Sigmoid colon (tissue), 7 donors: ENCODE measurements around the gene CCDC169. TPM values are rescaled to one million over a fixed set of nuclear protein-coding genes. Genes with fewer than 3 reads are reported as not detected.

Experiments used
- DNase-seq: peaks from one replicate; pipeline ENCODE4 v3.0.0-alpha.2; 2019
- H3K27ac ChIP-seq, 4 donors: fragments of 200-600 bp; sonication (generic); one replicate each; pipeline ENCODE4 v1.5.1; 2016 to 2019; ENCODE audit warnings: mild to moderate bottlenecking in 1 of 4
- H3K27me3 ChIP-seq, 3 donors: fragments of 200-600 bp; sonication (generic); one replicate each; pipeline ENCODE4 v1.5.1; 2019; ENCODE audit warnings: mild to moderate bottlenecking in 1 of 3
- H3K36me3 ChIP-seq, 4 donors: fragments of 200-600 bp; sonication (generic); one replicate each; pipeline ENCODE4 v1.5.1; 2016 to 2019
- H3K4me1 ChIP-seq, 4 donors: fragments of 200-600 bp; sonication (generic); one replicate each; pipeline ENCODE4 v1.5.1; 2017 to 2019
- H3K4me3 ChIP-seq, 4 donors: fragments of 200-600 bp; sonication (generic); one replicate each; pipeline ENCODE4 v1.5.1; 2017 to 2019; ENCODE audit warnings: mild to moderate bottlenecking in 2 of 4, moderate library complexity in 1 of 4
- H3K9me3 ChIP-seq, 4 donors: fragments of 200-600 bp in 3 of 4; sonication (generic) in 3 of 4; one replicate each; pipeline versions ENCODE4 v1.5.1 to v1.6.1; 2013 to 2019
- EP300 ChIP-seq, 4 donors: sonication (generic); formaldehyde crosslinking; IDR thresholded peaks; one replicate each; pipeline ENCODE4 v1.6.1; 2017; ENCODE audit warnings: antibody characterized with exemption in 4 of 4
- POLR2A ChIP-seq, 2 donors: fragments of 450-650 bp; IDR thresholded peaks; one replicate each; pipeline ENCODE4 v1.6.1; 2016; ENCODE audit warnings: antibody characterized with exemption in 2 of 2, mild to moderate bottlenecking in 2 of 2, moderate library complexity in 2 of 2
- POLR2AphosphoS5 ChIP-seq, 4 donors: sonication (generic); formaldehyde crosslinking; IDR thresholded peaks; one replicate each; pipeline ENCODE4 v1.6.1; 2017; ENCODE audit warnings: antibody characterized with exemption in 4 of 4
- WGBS, 2 donors: extraction: QIAGEN DNeasy Blood & Tissue Kit; methylation state at CpG; one replicate each; pipeline ENCODE4 v1.1.7; 2013; 5-methylcytosine and 5-hydroxymethylcytosine counted together
- intact Hi-C: fragments of 100-400 bp; cut with DNase I; formaldehyde crosslinking; loops from one replicate; pipeline ENCODE4 v1.15.1; 2023
- polyA plus RNA-seq, 3 donors: library from polyadenylated mRNA; stranded (reverse); fragments of 200-250 nt; gene quantifications; one replicate each; pipeline ENCODE4 v1.2.3, GENCODE V29; 2013
- total RNA-seq, 4 donors: library from RNA; depleted of rRNA; stranded (reverse); fragments of >200 nt; gene quantifications; one replicate each; pipeline ENCODE4 v1.1.0, GENCODE V29; 2016
- TF ChIP-seq, protein P1 (sequence below), 4 experiments: fragments of 450-650 bp in 3 of 4; fragments of 200-600 bp in 1 of 4; IDR thresholded peaks; one replicate each; pipeline ENCODE4 v1.5.1; 2016 to 2019; ENCODE audit warnings: antibody characterized with exemption in 4 of 4, mild to moderate bottlenecking in 3 of 4, moderate library complexity in 2 of 4
- donor health status: healthy with polysubstance abuse.
- donor health status: Bipolar disorder and iron deficiency.
- donor health status: healthy.

CCDC169 gene
- total and polyA plus RNA-seq, 7 donors = 0.42 to 12.5 (median 3.0) TPM; not detected in 2

- Histone ChIP-seq H3K4me1 (no peaks in the 10 kb centered on the region), H3K4me3 (no peak overlapping the region), H3K9me3 (no peaks in the 10 kb centered on the region), H3K36me3 (no peaks in the 10 kb centered on the region), H3K27me3 (no peaks in the 10 kb centered on the region), H3K27ac (no peak overlapping the region)
- no peak for DNase-seq
- 80 to 89% methylated on average over 3 of the region's 3 CpGs for WGBS, 2 donors
- intact Hi-C loops = no loop called here
- TF ChIP-seq, protein P1, sequence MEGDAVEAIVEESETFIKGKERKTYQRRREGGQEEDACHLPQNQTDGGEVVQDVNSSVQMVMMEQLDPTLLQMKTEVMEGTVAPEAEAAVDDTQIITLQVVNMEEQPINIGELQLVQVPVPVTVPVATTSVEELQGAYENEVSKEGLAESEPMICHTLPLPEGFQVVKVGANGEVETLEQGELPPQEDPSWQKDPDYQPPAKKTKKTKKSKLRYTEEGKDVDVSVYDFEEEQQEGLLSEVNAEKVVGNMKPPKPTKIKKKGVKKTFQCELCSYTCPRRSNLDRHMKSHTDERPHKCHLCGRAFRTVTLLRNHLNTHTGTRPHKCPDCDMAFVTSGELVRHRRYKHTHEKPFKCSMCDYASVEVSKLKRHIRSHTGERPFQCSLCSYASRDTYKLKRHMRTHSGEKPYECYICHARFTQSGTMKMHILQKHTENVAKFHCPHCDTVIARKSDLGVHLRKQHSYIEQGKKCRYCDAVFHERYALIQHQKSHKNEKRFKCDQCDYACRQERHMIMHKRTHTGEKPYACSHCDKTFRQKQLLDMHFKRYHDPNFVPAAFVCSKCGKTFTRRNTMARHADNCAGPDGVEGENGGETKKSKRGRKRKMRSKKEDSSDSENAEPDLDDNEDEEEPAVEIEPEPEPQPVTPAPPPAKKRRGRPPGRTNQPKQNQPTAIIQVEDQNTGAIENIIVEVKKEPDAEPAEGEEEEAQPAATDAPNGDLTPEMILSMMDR (IDR thresholded peaks at IDR 0.05) = no peak
- TF ChIP-seq EP300 (IDR thresholded peaks at IDR 0.05) = no peak
- TF ChIP-seq POLR2A (IDR thresholded peaks at IDR 0.05) = no peak
- no peak for TF ChIP-seq POLR2AphosphoS5 (IDR thresholded peaks at IDR 0.05)
These were observed 84.8 kb downstream of the CCDC169 start for GRCh38 chr13:36212789-36213188.

- Histone ChIP-seq H3K27ac (no peak overlapping the region), H3K4me1 (no peaks in the 10 kb centered on the region), H3K9me3 (no peaks in the 10 kb centered on the region), H3K4me3 (no peak overlapping the region), H3K36me3 (no peaks in the 10 kb centered on the region), H3K27me3 (no peaks in the 10 kb centered on the region)
- DNase-seq = no peak
- 66 to 79% methylated on average over 4 of the region's 4 CpGs for whole genome bisulfite sequencing, 2 donors
- intact Hi-C loops = no loop called here
- no peak for TF ChIP-seq EP300 (IDR thresholded peaks at IDR 0.05)
- TF ChIP-seq, protein P1 (IDR thresholded peaks at IDR 0.05) = no peak
These were observed 86.0 kb downstream of the CCDC169 start for GRCh38 chr13:36211567-36211966.

- H3K27ac ChIP-seq = no peak overlapping the region
- intact Hi-C loops = no loop called here
- H3K4me1 ChIP-seq = no peaks in the 10 kb centered on the region
- no peaks in the 10 kb centered on the region for H3K27me3 ChIP-seq
- H3K36me3 ChIP-seq = no peaks in the 10 kb centered on the region
- WGBS, 2 donors = 74 to 85% methylated on average over 4 of the region's 4 CpGs
- no peaks in the 10 kb centered on the region for H3K9me3 ChIP-seq
- TF ChIP-seq POLR2A (IDR thresholded peaks at IDR 0.05) = no peak
- TF ChIP-seq, protein P1 (IDR thresholded peaks at IDR 0.05) = no peak
- TF ChIP-seq EP300 (IDR thresholded peaks at IDR 0.05) = no peak
- no peak for TF ChIP-seq POLR2AphosphoS5 (IDR thresholded peaks at IDR 0.05)
- DNase-seq = no peak
- H3K4me3 ChIP-seq = no peak overlapping the region
These were observed 86.9 kb downstream of the CCDC169 start for GRCh38 chr13:36210738-36211137.

- no peaks in the 10 kb centered on the region for H3K36me3 ChIP-seq
- H3K27ac ChIP-seq = no peak overlapping the region
- TF ChIP-seq POLR2A (IDR thresholded peaks at IDR 0.05) (no peak), POLR2AphosphoS5 (IDR thresholded peaks at IDR 0.05) (no peak), EP300 (IDR thresholded peaks at IDR 0.05) (no peak)
- TF ChIP-seq, protein P1 (IDR thresholded peaks at IDR 0.05) = no peak
- DNase-seq = no peak
- WGBS, 2 donors = 82 to 88% methylated on average over 5 of the region's 5 CpGs
- no peak overlapping the region for H3K4me3 ChIP-seq
- intact Hi-C loops = no loop called here
- H3K9me3 ChIP-seq = no peaks in the 10 kb centered on the region
- H3K27me3 ChIP-seq = no peaks in the 10 kb centered on the region
- no peaks in the 10 kb centered on the region for H3K4me1 ChIP-seq
These were observed 89.9 kb downstream of the CCDC169 start for GRCh38 chr13:36207672-36208071.

- intact Hi-C loops = no loop called here
- no peak overlapping the region for H3K27ac ChIP-seq
- 80 to 85% methylated on average over 1 of the region's 1 CpG for WGBS, 2 donors
These were observed 104.3 kb downstream of the CCDC169 start for GRCh38 chr13:36193151-36193855.

More at GRCh38 chr13:36193151-36193855, 104.3 kb downstream of the CCDC169 start:
- Histone ChIP-seq H3K27me3 (no peaks in the 10 kb centered on the region), H3K4me1 (no peaks in the 10 kb centered on the region), H3K36me3 (no peaks in the 10 kb centered on the region), H3K4me3 (no peak overlapping the region), H3K9me3 (no peaks in the 10 kb centered on the region)
- no peak for TF ChIP-seq EP300 (IDR thresholded peaks at IDR 0.05)
- TF ChIP-seq POLR2A (IDR thresholded peaks at IDR 0.05) = no peak
- TF ChIP-seq, protein P1 (IDR thresholded peaks at IDR 0.05) = no peak
- no peak for TF ChIP-seq POLR2AphosphoS5 (IDR thresholded peaks at IDR 0.05)
- DNase-seq = no peak
